Peyer's patch (tissue), 4 donors: ENCODE data around the gene PDE1C. TPM values are rescaled to one million over a fixed set of nuclear protein-coding genes. Genes with fewer than 3 reads are reported as not detected.

ENCODE experiments used
- DNase-seq, 3 donors: peaks; one replicate each; pipeline ENCODE4 v3.0.0-alpha.2; 2017 to 2019
- H3K27ac ChIP-seq, 4 donors: fragments of 200-600 bp; sonication (generic); one replicate each; pipeline ENCODE4 v1.5.1; 2016 to 2019
- H3K27me3 ChIP-seq, 2 donors: fragments of 200-600 bp; sonication (generic); one replicate each; pipeline ENCODE4 v1.5.1; 2019
- H3K36me3 ChIP-seq, 3 donors: fragments of 200-600 bp; sonication (generic); one replicate each; pipeline ENCODE4 v1.5.1; 2016 to 2019
- H3K4me1 ChIP-seq, 4 donors: fragments of 200-600 bp; sonication (generic); one replicate each; pipeline ENCODE4 v1.5.1; 2016 to 2019
- H3K4me3 ChIP-seq, 4 donors: fragments of 200-600 bp; sonication (generic); 1 replicate in 3 of 4; 2 replicates in 1 of 4; pipeline ENCODE4 v1.5.1; 2016 to 2019; ENCODE audit warnings: mild to moderate bottlenecking in 1 of 4
- H3K9me3 ChIP-seq, 4 donors: fragments of 200-600 bp; sonication (generic); one replicate each; pipeline ENCODE4 v1.5.1; 2016 to 2019; ENCODE audit warnings: mild to moderate bottlenecking in 1 of 4
- POLR2A ChIP-seq, 2 donors: fragments of 450-650 bp; IDR thresholded peaks; one replicate each; pipeline ENCODE4 v1.5.1; 2017; ENCODE audit warnings: antibody characterized with exemption in 2 of 2, mild to moderate bottlenecking in 2 of 2, moderate library complexity in 2 of 2
- total RNA-seq, 4 donors: library from RNA; depleted of rRNA; stranded (reverse); fragments of >200 nt; gene quantifications; one replicate each; pipeline ENCODE4 v1.1.0, GENCODE V29; 2016
- TF ChIP-seq, protein P1 (sequence below), 6 experiments: fragments of 450-650 bp in 4 of 6; fragments of 200-600 bp in 2 of 6; sonication (generic) in 1 of 6; IDR thresholded peaks; one replicate each; pipeline ENCODE4 v1.5.1; 2017 to 2019; ENCODE audit warnings: antibody characterized with exemption in 6 of 6, mild to moderate bottlenecking in 3 of 6, moderate library complexity in 1 of 6

Gene PDE1C
- total RNA-seq, 4 donors from 2014 or later: 2.5 to 15.7 (median 3.3) TPM

DNA sequence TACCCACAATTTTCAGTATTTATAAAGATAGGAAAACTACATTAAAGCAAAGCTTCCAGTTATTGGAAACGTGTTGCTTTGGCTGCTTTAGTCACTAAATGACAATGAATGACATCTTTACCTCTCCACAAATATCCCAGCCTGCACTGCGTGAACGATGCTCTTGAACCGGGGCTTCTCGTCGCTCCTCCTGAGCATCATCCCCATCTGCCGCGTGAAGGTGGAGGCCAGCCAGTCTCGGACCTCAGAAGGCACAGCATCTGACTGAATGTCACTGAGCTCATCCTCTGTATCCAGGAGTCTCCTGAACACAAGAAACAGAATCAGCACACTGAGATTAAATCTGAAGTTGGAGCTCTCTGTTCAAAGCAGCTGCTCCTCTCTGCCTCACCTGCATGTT lies 191.3 kb downstream of the PDE1C start:
- Histone ChIP-seq H3K27ac (no peak overlapping the region), H3K36me3 (no peaks in the 10 kb centered on the region), H3K9me3 (no peaks in the 10 kb centered on the region), H3K4me3 (no peak overlapping the region), H3K4me1 (no peaks in the 10 kb centered on the region), H3K27me3 (no peaks in the 10 kb centered on the region)
- DNase-seq: no peak
- no peak for TF ChIP-seq POLR2A (IDR thresholded peaks at IDR 0.05)
- TF ChIP-seq, protein P1, sequence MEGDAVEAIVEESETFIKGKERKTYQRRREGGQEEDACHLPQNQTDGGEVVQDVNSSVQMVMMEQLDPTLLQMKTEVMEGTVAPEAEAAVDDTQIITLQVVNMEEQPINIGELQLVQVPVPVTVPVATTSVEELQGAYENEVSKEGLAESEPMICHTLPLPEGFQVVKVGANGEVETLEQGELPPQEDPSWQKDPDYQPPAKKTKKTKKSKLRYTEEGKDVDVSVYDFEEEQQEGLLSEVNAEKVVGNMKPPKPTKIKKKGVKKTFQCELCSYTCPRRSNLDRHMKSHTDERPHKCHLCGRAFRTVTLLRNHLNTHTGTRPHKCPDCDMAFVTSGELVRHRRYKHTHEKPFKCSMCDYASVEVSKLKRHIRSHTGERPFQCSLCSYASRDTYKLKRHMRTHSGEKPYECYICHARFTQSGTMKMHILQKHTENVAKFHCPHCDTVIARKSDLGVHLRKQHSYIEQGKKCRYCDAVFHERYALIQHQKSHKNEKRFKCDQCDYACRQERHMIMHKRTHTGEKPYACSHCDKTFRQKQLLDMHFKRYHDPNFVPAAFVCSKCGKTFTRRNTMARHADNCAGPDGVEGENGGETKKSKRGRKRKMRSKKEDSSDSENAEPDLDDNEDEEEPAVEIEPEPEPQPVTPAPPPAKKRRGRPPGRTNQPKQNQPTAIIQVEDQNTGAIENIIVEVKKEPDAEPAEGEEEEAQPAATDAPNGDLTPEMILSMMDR (IDR thresholded peaks at IDR 0.05): no peak

DNA sequence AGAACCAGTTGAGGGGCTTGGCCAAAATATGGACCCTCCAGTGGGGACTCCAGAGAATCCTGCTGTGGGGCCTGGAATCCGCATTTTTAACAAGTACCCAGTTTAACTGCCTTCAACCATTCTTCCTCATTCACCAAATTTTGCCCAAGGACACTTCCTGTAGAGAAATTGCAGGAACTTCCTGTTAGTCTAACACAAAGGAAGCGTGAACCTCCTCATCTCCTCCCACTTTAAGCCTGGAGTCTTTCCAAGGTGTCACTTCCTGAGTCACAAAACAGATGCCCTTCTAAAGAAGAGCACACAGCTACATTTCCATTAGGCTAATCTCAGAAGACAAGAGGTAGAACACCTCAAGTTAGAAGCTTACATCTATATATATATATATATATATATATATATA lies 194.8 kb downstream of the PDE1C start:
- no peaks in the 10 kb centered on the region for H3K4me1 ChIP-seq

DNA sequence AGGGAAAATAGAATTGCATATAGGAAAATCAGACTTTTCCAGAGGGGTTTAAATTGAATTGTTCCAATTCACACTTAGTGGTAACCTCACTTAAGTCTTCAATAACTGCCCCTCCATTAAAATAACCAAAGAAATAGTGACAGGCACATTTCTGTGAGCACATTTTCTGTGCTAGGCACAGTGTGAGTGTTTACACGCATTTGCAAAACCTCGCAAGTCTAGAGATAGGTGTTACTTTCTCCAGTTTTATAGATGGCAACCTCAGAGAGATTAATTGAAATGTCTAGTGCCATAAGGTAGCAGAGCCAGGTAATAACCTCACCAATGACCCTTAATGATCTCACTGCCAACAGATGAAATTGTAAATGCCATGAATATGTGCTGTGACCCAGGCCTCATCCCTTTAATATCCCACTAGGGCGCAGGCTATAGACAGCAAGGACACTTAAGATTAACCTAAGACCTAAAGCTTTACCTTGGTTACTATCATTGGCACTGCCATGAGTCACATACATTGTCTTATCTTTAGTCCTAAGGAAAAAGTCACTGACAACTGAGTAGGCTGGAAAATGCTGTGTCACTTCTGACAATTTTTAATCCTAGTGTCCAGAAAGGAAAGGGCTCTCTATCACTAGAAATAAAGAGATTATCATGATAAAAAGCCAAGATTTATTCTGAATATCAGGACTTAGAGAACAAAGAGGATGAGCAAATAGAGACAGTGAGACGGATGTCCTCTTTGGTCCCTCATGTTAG lies 195.4 kb downstream of the PDE1C start:
- Histone ChIP-seq H3K27me3 (no peaks in the 10 kb centered on the region), H3K36me3 (no peaks in the 10 kb centered on the region), H3K4me1 (no peaks in the 10 kb centered on the region), H3K27ac (no peak overlapping the region), H3K9me3 (no peaks in the 10 kb centered on the region), H3K4me3 (no peak overlapping the region)
- DNase-seq: no peak
- TF ChIP-seq POLR2A (IDR thresholded peaks at IDR 0.05): no peak
- TF ChIP-seq, protein P1 (IDR thresholded peaks at IDR 0.05): no peak

More for the DNA sequence above, 194.8 kb downstream of the PDE1C start:
- Histone ChIP-seq H3K9me3 (no peaks in the 10 kb centered on the region), H3K36me3 (no peaks in the 10 kb centered on the region), H3K27me3 (no peaks in the 10 kb centered on the region), H3K27ac (no peak overlapping the region), H3K4me3 (no peak overlapping the region)
- DNase-seq: no peak
- TF ChIP-seq POLR2A (IDR thresholded peaks at IDR 0.05): no peak
- TF ChIP-seq, protein P1 (IDR thresholded peaks at IDR 0.05): no peak

DNA sequence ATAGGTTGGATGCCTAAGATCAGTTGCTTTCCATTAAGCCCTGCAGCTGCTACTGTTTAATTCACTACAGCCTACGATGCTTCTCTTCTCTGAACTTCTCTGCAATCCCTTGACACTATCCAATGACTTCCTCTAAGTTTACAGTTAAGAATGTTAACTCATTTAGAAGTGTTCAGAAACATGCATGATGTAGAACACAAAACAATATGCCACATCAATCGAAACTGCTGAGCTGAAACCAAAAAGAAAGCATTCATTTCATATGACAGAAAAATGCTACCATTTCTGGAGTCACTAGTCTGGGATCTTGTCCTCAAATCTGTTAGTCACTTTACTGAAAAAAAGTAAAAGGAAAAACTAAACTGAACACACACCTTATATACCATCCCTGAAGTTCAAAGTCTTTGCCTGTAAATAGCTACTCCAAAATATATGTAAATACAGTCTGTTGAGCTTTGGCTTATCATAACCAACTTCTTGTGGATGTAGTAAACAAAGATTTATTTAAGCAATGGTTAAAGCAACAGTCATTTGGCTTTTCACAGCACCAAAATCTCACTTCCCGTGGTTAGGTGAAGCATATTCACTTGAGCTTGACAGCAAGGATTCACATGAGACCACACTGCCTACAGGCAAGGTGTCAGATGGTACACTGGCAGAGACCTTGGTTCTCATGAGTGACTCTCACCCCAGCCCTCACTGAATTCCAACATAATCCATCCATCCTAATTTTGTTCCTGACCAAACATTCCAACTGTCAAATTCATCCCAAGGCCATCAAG lies 196.2 kb downstream of the PDE1C start:
- H3K4me3 ChIP-seq: no peak overlapping the region
- no peaks in the 10 kb centered on the region for H3K9me3 ChIP-seq
- H3K4me1 ChIP-seq: no peaks in the 10 kb centered on the region
- TF ChIP-seq, protein P1 (IDR thresholded peaks at IDR 0.05): no peak
- no peak for TF ChIP-seq POLR2A (IDR thresholded peaks at IDR 0.05)
- H3K27ac ChIP-seq: no peak overlapping the region
- DNase-seq: no peak
- H3K36me3 ChIP-seq: no peaks in the 10 kb centered on the region
- H3K27me3 ChIP-seq: no peaks in the 10 kb centered on the region

DNA sequence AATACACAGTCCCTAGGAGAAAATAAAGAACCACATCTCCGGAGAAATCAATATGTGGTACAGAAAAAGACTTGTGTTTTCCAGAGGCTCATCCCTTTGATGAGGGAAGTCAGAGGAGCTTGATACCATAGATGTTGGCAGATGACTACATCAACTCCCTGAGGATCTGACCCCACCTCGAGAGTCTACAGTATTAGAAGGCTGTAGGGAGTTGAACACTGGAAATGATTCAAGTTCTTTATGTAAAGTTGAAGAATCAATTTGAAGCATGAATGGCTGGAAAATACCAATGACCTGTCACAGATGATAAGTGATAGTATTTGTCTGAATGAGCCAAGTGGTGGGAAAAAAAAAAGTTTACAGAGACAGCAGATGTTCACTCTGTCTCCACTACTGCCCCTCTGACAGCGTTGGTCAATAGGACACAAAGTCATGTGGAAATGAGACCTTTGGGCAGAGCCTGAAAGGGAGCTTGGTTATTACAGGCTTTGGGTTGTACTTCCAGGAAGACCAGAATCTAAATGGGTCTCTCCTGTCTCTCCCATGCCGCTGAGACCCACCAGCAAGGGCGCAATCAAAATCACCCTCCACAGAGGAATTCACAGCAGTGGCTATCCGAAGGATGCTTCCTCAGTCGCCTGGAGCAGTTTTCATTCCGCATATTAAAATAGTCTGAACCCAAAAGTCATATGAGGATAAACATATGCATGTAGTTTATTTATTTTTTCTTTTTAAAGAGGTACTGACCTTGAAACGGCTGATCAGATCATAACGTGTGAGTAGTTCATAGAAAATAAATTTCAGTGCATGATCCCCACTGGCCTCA lies 197.4 kb downstream of the PDE1C start:
- Histone ChIP-seq H3K4me3 (no peak overlapping the region), H3K27me3 (no peaks in the 10 kb centered on the region), H3K9me3 (no peaks in the 10 kb centered on the region), H3K4me1 (no peaks in the 10 kb centered on the region), H3K36me3 (no peaks in the 10 kb centered on the region), H3K27ac (no peak overlapping the region)
- DNase-seq: no peak
- no peak for TF ChIP-seq POLR2A (IDR thresholded peaks at IDR 0.05)
- TF ChIP-seq, protein P1 (IDR thresholded peaks at IDR 0.05): no peak
